GM21423 (cell line): ENCODE measurements around the gene GAB1.

Experiments
- ATAC-seq: cut with Tn5 transposase; IDR thresholded peaks from one replicate; pipeline ENCODE4 v1.9.1; 2021; ENCODE audit warnings: mild to moderate bottlenecking, moderate library complexity; ENCODE audit not compliant: unreplicated experiment

Gene GAB1

DNA sequence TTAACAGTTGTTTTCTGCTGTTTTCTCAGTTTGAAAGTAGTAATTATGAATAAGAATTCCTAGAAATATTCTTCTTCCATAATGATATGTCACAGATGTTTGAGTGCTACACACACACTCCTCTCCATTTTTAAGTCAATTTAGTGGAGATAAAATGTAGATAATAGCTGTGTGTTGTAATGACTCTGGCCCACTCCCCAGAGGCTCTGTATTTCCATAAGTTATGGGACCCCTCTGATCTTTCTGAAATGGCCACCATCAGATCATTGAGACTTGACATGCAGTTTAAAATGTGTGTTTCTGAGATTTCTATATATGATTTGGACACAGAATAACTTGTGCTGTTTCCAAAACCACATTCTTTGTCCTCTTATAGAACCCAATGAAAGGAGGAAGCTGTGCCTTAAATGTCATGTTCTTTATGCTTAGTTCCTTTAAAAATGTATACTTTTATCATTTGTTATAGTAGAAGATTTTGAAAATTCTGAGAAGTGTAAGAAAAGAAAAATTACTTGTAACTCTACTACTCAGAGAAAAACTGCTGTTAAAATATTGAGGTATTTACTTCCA lies 46.4 kb downstream of the GAB1 start:
- no peak for ATAC-seq

DNA sequence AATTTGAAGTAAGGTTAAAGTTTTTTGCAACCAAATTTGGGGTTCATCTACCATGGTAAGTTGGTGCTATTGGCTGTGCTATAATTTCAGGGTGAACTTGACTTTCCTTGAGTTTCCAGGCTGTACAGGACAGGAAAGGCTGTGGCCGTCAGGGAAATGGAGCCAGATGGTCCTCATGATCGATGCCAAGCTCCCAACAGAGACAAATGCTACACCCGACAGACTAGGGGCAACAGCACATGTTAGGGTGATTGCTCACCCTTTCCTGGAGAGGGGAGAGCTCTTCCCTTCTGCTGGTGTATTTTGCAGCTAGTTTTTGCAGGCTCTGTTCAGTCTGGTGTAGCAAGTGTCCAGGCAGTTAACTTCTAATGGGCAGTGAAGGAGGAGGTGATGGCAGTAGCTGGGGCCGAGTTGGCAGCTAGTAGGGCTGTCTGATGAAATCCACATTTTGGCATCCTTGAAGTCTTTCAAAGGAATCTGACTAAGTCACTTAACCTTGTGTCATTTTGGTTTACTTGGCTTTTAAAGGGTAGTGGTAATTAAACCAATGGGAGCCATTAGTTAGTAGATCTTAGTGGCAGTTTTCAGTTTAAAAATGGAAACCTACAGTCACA lies 47.8 kb downstream of the GAB1 start:
- ATAC-seq: no peak

DNA sequence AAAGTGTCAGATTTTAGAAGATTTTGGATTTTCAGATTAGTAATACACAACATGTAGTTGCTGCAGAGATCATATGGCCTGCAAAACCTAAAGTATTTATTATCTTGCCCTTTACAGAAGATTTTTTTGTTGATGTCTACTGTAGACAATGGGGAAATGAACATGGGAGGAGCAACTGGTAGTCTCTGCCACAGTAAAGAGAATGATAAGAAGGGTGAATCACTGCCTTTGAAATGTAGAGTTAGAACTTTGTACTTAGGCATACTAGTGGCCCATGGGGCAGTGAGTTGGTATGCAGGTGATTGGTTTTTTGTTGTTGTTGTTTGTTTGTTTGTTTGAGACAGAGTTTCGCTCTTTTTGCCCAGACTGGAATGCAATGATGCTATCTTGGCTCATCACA lies 50.1 kb downstream of the GAB1 start:
- no peak for ATAC-seq

DNA sequence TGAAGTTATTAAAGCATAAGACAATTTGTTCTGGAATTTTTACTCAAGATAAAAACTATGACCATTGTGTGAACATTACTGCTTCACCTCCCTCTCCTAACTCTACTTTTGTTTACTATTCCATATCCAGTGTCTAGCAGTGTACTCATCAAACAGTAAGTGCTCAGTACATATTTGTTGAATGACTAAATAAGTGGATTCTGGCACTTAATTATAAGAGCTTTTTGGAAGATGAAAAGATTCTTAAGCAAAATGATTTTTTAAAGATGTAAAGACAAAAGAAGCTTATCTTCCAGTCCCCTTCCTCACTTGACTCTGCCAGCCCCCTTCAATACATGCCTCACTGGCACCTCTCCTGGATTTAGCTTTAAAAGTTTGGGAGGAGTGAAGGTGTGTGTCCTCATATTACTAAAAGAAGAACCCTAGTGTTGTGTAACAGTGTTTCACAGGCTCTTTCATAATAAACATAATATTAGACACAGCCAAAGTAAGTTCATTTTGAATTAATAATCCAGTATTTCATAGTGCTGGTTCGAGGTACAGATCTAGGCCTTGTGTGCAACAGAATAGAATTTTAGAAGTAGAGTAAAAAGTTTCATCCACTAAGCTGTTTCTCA lies 53.0 kb downstream of the GAB1 start:
- no peak for ATAC-seq

DNA sequence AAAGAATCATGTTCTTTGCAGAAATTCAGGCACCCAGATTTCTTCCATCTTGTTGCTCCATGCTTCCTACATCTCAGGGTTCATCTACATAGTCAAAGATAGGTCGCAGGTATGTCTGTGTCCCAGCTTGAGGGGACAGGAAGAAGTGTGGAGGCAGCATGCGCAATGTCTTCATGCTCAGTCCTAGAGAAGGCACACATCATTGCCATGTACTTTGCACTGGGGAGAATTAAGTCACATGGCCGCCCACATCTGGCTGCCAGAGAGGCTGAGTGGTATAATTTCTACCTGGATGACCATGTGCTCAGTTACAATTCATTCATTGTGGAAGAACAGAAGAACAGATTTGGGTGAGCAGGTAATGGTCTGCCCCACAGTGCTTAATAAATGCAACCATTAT lies 54.1 kb downstream of the GAB1 start:
- ATAC-seq: no peak

DNA sequence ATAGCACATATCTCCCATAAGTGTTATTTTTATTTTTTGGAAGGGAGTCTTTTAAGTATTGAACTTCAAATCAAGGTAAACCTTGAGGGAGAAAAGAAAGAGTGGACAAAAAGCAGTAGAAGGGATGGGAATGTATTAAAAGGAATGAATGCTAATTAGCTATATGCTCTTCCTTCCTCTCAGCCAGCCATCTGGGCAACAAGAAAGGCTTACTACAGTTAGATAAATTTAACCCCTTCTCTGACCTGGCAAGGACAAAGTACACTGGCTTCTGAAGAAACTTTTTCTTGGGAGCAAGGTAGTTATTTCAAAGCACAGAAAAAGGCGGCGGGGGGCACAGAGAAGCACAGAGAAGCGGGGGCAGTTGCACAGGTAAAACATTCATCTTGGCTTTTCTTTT lies 54.6 kb downstream of the GAB1 start:
- ATAC-seq: no peak

DNA sequence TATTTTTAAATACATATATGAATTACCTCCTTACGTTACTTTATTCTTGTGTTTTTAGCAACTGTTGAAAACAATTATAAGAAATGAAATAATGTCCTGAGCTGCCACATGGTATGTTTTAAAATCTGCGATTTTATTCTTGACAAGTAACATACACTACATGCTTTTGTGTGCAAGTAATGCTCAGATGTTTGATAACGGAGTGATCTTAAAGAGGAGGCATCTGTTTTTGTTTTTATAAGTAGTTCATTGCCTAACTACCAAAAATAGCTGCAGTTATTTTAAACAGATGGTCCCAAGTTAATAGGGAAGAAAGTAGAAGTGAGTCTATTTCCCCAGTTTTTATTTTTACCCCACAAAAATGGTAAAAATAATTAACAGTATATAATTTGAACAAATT lies 55.2 kb downstream of the GAB1 start:
- no peak for ATAC-seq

DNA sequence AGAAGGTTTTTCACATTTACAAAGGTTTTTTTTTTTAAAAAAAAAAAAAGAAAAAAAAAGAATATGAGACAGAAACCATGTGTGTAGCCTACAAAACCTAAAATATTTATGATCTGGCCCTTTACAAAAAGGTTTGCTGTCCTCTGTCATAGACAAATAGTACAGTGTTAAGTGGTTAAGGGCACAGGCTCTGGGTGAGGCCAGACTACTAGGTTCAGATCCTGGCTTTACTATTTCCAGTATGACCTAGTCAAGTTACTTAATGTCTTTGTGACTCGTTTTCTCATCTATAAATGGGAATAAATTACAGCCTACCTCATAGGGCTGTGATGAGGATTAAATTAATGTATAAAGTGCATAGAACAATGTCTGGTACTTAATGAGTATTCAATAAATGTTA lies 56.5 kb downstream of the GAB1 start:
- ATAC-seq: no peak

DNA sequence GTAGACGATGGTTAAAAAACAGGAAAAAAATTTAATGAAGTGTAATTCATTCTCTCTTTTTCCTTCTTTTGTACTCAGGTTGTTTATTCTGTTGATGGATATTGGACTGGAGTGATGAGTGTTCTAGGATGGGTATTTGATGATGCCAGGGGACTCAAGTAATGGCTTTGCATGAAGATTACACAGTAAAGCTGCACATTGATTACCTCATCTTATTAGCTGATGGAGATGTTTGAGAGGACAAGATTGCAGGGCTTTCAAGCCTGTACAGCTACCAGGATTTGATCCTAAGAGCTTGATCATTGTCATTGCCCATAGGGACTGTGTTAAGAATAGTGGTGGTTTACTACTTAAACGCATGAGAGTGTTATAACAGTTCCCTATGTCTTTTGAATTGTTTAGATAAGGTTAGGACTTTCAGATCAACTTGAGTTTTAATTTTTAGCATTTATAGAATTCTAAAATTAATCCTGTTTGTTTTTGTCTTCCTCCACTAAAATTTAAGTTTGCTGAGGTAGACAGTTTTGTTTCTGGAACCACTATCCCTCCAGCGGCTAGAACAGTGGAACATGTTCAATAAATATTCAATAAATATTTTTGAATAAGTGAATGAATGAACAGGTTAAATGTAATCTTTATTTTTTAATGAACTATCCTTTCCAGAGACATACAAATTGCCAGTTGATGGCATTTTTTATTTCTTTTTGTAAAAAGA lies 58.2 kb downstream of the GAB1 start:
- ATAC-seq: no peak

DNA sequence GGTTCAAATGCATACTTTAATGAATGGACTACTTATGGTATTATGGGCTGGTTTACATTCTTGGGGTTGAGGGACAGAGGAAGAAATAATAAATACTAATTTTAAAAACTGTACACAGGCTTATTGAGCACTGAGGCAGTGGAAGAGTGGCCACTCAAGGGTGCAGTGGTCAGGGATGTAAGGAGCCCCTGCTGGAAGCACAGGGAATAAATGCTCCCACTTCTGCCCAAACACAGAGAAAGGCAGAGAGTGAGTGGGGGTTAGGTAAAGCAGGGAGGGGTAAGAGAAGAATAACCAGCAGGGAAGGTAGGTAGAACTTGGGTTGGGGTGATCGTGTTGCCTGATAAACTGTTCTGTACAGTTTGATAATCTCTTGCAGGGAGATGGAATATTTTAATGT lies 60.0 kb downstream of the GAB1 start:
- ATAC-seq: no peak

DNA sequence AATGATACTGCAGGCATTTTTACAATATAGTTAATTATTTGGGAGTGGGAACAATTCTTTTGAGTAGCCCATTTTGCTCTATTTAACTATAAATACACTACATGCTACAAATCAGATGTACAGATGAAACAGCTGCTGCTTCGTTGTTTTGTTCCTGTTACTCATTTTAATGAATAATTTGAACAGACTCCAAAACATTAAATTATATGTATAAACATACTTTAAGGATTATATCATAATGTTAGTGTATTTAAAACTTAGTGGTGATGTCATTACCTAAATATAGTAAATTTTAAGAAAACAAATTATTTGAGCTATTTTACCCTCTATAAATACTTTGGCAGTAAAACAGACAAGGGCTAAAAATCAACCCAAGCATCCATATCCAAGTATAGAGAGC lies 60.7 kb downstream of the GAB1 start:
- ATAC-seq: no peak

DNA sequence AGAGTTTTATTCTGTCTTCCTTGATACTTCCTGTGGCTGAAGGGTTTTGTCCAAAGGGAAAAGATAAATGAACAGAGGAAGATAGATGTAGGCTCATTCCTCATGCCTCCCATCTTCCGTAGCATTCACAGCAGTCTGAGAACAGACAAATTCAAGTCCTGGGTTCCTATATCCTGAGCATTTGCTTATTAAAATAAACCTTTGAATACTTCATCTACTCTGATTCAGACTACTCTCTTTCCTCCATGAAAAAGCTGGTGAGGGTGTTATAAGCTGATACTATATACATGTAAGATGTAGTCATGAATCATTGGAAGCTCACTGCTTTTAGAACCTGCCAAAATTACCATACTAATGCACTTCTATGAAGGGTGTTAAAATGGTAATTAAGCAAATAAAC lies 61.2 kb downstream of the GAB1 start:
- ATAC-seq: no peak

DNA sequence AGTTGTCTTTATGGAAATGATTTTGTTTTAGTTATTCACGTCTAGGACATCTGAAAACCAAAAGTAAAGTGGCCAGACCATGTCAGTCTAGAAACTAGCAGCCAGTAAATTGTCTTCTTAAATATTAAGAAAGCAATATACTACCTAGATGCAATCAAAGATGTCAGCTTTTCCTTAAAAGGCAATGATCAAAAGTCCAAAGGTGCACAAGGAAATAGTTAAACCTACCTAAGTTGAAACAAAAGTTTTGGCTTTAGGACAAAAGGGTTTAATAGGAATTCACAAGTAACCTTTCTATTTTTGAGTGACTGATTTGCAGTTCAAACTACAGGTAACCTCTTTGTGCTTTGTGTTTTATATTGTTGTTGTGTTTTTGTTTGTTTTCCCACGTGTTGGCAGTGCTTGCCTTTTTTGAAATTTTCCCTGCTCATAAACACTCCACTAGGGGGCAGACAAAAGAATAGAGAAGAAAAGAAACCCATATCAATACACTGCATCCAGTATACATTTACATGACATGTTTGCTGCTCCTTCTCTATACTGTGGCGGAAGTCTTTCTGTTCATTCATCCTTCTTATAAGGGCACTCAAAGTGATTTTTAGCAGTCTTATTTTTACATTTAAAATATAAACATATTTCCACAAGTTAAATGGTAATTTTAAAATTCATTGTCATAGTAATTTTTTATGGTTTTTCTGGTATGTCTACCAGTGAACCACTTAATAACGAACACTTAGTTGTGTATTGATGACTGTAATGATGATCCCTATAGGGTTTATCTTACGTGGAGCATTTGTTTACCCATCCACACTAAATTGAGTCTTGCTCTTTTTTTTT lies 62.7 kb downstream of the GAB1 start:
- ATAC-seq: peak; percentile 45

DNA sequence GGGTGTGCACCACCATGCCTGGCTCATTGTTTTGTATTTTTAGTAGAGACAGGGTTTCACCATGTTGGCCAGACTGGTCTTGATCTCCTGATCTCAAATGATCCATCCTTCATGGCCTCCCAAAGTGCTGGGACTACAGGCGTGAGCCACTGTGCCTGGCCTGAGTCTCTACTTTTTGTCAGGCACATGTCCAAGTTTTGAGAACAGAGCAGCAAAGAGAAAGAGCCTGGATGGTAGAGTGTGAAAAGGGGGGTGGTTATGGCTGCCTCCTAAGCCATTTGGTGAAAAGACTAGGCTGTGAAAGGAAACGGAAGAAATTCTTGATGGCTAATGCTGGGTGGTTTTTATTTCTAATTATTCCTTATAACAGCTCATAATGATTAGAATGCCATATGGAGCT lies 63.4 kb downstream of the GAB1 start:
- no peak for ATAC-seq

DNA sequence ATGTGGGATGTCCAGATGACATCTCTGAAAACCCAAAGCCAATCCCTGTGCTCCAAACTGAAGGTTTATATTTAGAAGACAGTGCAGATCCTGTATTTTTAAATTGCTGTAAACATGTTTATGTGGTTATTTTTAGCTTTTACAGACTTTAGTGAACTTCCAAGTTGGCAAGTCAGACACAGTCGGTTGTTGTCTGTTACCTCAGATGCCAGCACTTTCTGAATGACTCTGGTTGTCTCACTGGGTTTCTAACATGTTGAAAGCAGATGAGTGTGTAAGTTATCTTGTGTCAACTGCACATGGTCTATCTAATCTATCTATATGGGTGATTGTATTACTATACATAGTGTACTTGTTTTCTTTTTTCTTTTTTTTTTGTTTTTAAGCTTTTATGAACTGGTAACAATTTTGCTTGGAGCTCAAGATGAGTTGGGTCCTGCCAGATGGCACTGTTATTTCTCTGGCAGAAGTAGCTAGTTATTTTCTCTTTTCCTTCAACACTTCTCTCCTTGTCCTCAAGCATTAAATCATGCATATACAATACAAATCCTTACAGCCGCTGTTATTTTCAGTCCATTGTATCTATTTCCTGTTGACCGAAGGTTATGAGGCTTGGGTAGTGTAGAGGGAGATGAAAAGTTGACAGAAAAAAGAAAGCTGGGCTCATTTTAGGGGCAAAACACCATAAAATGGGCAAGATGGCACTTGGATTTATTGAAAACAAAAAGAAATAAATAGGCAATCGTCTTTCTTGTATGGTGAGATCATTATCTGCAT lies 66.3 kb downstream of the GAB1 start:
- ATAC-seq: peak; percentile 26

DNA sequence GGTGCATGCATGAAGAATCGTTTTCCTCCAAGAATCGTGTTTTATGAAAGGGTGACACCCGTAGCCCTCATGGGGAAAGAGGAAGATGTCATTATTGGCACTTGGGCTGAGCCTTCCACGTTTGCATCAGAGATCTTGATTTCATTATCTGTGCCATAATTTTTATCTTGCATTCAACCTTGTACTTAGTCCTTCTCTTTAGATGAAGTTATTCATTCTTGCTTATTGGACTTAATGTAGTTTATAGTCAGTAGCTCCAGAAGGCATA lies 66.8 kb downstream of the GAB1 start:
- no peak for ATAC-seq

DNA sequence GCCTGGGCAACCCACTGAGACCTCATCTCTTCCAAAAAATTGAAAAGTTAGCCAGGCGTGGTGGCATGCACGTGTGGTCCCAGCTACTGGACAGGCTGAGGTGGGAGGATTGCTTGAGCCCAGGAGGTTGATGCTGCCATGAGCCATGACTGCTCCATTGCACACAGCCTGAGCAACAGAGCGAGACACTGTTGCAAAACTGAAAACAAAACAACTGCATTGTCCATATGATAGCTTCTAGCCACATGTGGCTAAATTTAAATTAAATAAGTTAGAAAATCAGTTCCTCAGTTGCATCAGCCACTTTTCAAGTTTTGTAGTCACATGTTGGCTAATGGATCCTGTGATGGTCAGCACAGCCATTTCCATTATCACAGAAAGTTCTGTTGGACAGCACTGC lies 67.9 kb downstream of the GAB1 start:
- peak; percentile 93 for ATAC-seq

DNA sequence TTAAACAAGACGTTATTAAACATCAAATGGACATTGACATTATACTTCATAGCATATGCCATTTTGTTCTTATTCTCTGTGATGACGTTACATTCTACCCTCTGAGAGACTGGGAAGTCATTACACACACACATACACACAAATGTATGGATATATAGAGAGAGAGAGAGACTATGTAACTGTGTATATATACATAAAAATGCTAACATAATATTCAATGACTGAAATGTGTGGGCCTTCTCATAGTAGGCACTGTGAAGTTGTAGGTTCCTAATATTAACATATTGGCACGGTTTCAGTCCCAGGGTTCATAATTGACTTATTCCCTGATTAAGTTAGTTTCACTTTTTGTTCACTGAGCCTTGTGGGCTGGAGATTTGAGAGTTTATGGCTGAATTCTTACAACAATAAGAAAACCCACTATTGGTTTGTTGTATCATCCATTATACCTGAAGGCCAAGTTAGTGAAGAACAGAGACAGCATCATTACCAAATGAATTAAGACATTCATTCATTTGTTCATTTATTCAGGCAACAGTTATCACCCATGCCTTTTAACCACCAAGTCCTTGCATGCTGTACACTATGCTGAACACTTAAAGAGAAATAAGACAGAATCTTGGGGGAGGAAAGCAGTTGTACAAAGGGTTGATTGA lies 68.5 kb downstream of the GAB1 start:
- no peak for ATAC-seq

DNA sequence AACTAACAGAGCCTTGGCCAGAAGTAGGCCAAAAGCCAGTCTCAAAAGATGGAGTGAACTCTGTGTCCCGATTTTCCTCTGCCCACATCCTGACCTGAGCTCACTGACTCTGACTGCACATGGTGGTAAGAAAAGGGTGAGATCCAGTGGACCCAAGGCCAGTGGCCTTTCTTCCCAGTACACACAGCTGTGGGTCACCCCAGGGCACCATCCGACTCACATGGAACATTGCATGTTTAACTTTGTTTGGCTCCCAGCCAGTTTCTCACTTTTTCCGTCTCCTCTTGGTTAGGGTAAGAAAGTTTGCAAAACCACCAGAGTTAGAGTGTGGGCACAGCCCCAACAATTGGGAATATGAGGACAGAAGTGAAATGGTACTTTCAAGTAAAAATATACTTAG lies 69.8 kb downstream of the GAB1 start:
- no peak for ATAC-seq

DNA sequence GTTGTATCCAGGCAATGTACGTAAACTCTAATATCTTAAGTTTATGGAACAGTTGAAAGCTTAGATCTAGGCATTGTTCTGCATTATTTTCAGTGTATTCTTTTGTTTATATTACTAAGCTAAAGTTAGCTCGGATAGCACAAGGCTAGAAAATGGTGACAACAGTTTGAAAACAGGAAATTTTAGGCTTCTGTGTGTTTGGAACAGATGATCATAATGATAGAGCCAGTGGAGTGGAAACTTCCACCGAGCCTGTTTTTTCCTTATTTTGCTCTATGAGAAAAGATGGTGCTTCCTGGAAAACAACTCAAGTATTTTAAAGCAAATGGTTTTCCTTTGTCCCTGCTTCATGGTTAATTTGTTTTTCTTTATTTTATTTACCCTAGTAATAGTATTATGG lies 70.8 kb downstream of the GAB1 start:
- no peak for ATAC-seq
